H1 (cell line): ENCODE measurements around the gene IL21R. TPM values are rescaled to one million over a fixed set of nuclear protein-coding genes. Genes with fewer than 3 reads are reported as not detected.

ENCODE experiments used
- CTCF ChIA-PET: fragments of 300-600 bp; sonication (Branson Sonifier 250); formaldehyde crosslinking; loops from one replicate; lab custom pipeline; 2021; ENCODE audit not compliant: partially characterized antibody; lab: Charles Lee
- POLR2A ChIA-PET: fragments of 300-600 bp; sonication (Branson Sonifier 250); formaldehyde crosslinking; loops from one replicate; lab custom pipeline; 2021; ENCODE audit warnings: inconsistent platforms; ENCODE audit not compliant: partially characterized antibody; lab: Charles Lee
- DNase-seq, 2 experiments: peaks; one replicate each; pipeline versions ENCODE4 v3.0.0 to v3.0.0-alpha.2; 2010 to 2022; ENCODE audit warnings: low spot score in 2 of 2, low read depth in 1 of 2, mixed read lengths in 1 of 2
- FAIRE-seq: peaks from 2 replicates; lab custom pipeline; 2011; peaks lifted over from hg19 to GRCh38; lab: Jason Lieb, UNC
- H2AFZ ChIP-seq: 2 replicates; pipeline ENCODE4 v1.8.1; 2012; ENCODE audit warnings: low read length, inconsistent platforms
- H2AK5ac ChIP-seq: 2 replicates; pipeline ENCODE4 v1.6.1; 2013; ENCODE audit warnings: low read depth, low read length
- H2BK120ac ChIP-seq: replicated peaks from 2 replicates; pipeline ENCODE3; 2013; ENCODE audit warnings: low read depth, low read length, inconsistent platforms
- H2BK12ac ChIP-seq: 2 replicates; pipeline ENCODE4 v1.6.1; 2013; ENCODE audit warnings: low read depth, low read length
- H2BK15ac ChIP-seq: 2 replicates; pipeline ENCODE4 v1.6.1; 2013; ENCODE audit warnings: low read length
- H2BK20ac ChIP-seq: 2 replicates; pipeline ENCODE4 v1.6.1; 2013; ENCODE audit warnings: low read length
- H2BK5ac ChIP-seq: 2 replicates; pipeline ENCODE4 v1.6.1; 2013; ENCODE audit warnings: low read depth, low read length
- H3K14ac ChIP-seq: 2 replicates; pipeline ENCODE4 v1.6.1; 2013; ENCODE audit warnings: inconsistent platforms; ENCODE audit not compliant: insufficient read length
- H3K18ac ChIP-seq: 2 replicates; pipeline ENCODE4 v1.6.1; 2013; ENCODE audit warnings: low read length; ENCODE audit errors: extremely low read depth
- H3K23ac ChIP-seq: 2 replicates; pipeline ENCODE4 v1.6.1; 2013; ENCODE audit warnings: inconsistent platforms; ENCODE audit not compliant: insufficient read length
- H3K23me2 ChIP-seq: 2 replicates; pipeline ENCODE4 v1.6.1; 2013; ENCODE audit warnings: low read depth, low read length
- H3K27ac ChIP-seq: 2 replicates; pipeline ENCODE4 v1.6.1; 2011; ENCODE audit warnings: low read depth, low read length, inconsistent platforms
- H3K27me3 ChIP-seq, 4 experiments: replicated peaks in 1 of 4; 1 replicate in 1 of 4; 2 replicates in 3 of 4; pipeline versions ENCODE4 v1.6.1 to v1.8.1; 2011 to 2013; ENCODE audit warnings: low read length in 3 of 4, mild to moderate bottlenecking in 3 of 4, inconsistent platforms in 2 of 4, mixed read lengths in 2 of 4, moderate library complexity in 1 of 4; ENCODE audit not compliant: control insufficient read depth in 3 of 4, insufficient read depth in 3 of 4; ENCODE audit errors: extremely low read depth in 1 of 4
- H3K36me3 ChIP-seq, 4 experiments: 2 replicates each; pipeline versions ENCODE4 v1.6.1 to v1.8.1; 2011 to 2013; ENCODE audit warnings: mild to moderate bottlenecking in 4 of 4, low read length in 3 of 4, moderate library complexity in 2 of 4, control low read depth in 1 of 4, inconsistent platforms in 1 of 4; ENCODE audit not compliant: insufficient read depth in 4 of 4, control insufficient read depth in 2 of 4
- H3K4ac ChIP-seq: replicated peaks from 2 replicates; pipeline ENCODE3; 2013; ENCODE audit warnings: low read length, low read depth, mixed read lengths, inconsistent platforms; ENCODE audit not compliant: insufficient read length
- H3K4me1 ChIP-seq, 4 experiments: replicated peaks in 1 of 4; 1 replicate in 1 of 4; 2 replicates in 3 of 4; pipeline versions ENCODE4 v1.6.1 to v1.8.1; 2011 to 2013; ENCODE audit warnings: low read length in 3 of 4, inconsistent platforms in 2 of 4, mixed read lengths in 1 of 4; ENCODE audit not compliant: insufficient read depth in 4 of 4, control insufficient read depth in 3 of 4
- H3K4me2 ChIP-seq, 2 experiments: 2 replicates each; pipeline versions ENCODE4 v1.6.1 to v1.8.1; 2011 to 2013; ENCODE audit warnings: low read depth in 2 of 2, low read length in 2 of 2, control low read depth in 1 of 2, inconsistent platforms in 1 of 2, mild to moderate bottlenecking in 1 of 2; ENCODE audit not compliant: insufficient read depth in 1 of 2
- H3K4me3 ChIP-seq, 4 experiments: fragments of 200-600, 300-600 bp in 1 of 4; sonication (generic), shearing (Covaris generic), sonication (Bioruptor Twin) in 1 of 4; 2 replicates each; pipeline versions ENCODE4 v1.5.1 to v1.8.1; 2011 to 2016; ENCODE audit warnings: low read length in 4 of 4, low read depth in 3 of 4, control low read depth in 2 of 4, inconsistent platforms in 2 of 4, mild to moderate bottlenecking in 2 of 4, mixed read lengths in 1 of 4, moderate library complexity in 1 of 4; ENCODE audit not compliant: insufficient read depth in 2 of 4; ENCODE audit errors: extremely low read depth in 1 of 4
- H3K56ac ChIP-seq: replicated peaks from 2 replicates; pipeline ENCODE3; 2013; ENCODE audit warnings: low read depth, mild to moderate bottlenecking, mixed read lengths, low read length, inconsistent platforms; ENCODE audit not compliant: insufficient read length
- H3K79me1 ChIP-seq: 2 replicates; pipeline ENCODE4 v1.6.1; 2013; ENCODE audit warnings: low read depth, low read length, control low read depth
- H3K79me2 ChIP-seq, 2 experiments: 2 replicates each; pipeline versions ENCODE4 v1.6.1 to v1.8.1; 2012 to 2013; ENCODE audit warnings: low read length in 2 of 2, mild to moderate bottlenecking in 2 of 2, inconsistent platforms in 1 of 2; ENCODE audit not compliant: insufficient read depth in 2 of 2, control insufficient read depth in 1 of 2
- H3K9ac ChIP-seq, 4 experiments: replicated peaks in 1 of 4; 1 replicate in 1 of 4; 2 replicates in 3 of 4; pipeline versions ENCODE4 v1.6.1 to v1.8.1; 2011 to 2013; ENCODE audit warnings: low read depth in 3 of 4, low read length in 3 of 4, control low read depth in 2 of 4, mild to moderate bottlenecking in 2 of 4, moderate library complexity in 2 of 4, inconsistent platforms in 1 of 4; ENCODE audit errors: extremely low read depth in 1 of 4
- H3K9me3 ChIP-seq, 2 experiments: 2 replicates each; pipeline versions ENCODE4 v1.6.1 to v1.8.1; 2012 to 2013; ENCODE audit warnings: mild to moderate bottlenecking in 2 of 2, moderate library complexity in 2 of 2, control low read depth in 1 of 2, inconsistent platforms in 1 of 2, low read depth in 1 of 2, low read length in 1 of 2, mixed read lengths in 1 of 2; ENCODE audit not compliant: insufficient read depth in 2 of 2
- H4K20me1 ChIP-seq, 2 experiments: replicated peaks in 1 of 2; 2 replicates each; pipeline versions ENCODE3 to v1.8.1; 2011 to 2013; ENCODE audit warnings: inconsistent platforms in 2 of 2, low read length in 2 of 2, mild to moderate bottlenecking in 1 of 2; ENCODE audit not compliant: insufficient read depth in 2 of 2, control insufficient read depth in 1 of 2
- H4K5ac ChIP-seq: 2 replicates; pipeline ENCODE4 v1.6.1; 2013; ENCODE audit warnings: low read length, low read depth, mixed read lengths, inconsistent platforms; ENCODE audit not compliant: insufficient read length
- H4K8ac ChIP-seq: 2 replicates; pipeline ENCODE4 v1.8.0; 2013; ENCODE audit warnings: mild to moderate bottlenecking, moderate library complexity, low read length, inconsistent platforms; ENCODE audit not compliant: insufficient read depth; ENCODE audit errors: extremely low read depth
- H4K91ac ChIP-seq: replicated peaks from 2 replicates; pipeline ENCODE3; 2013; ENCODE audit warnings: low read length, mixed read lengths, inconsistent platforms; ENCODE audit not compliant: insufficient read length
- CBX8 ChIP-seq: fragments of 300-800, 300-1000 bp; sonication (generic); IDR thresholded peaks from 2 replicates; pipeline ENCODE4 v1.7.1; 2016; ENCODE audit warnings: low read depth, low read length, borderline replicate concordance
- FOSL1 ChIP-seq: IDR thresholded peaks from 2 replicates; pipeline ENCODE4 v1.6.1; 2011; ENCODE audit warnings: mild to moderate bottlenecking, low read depth, low read length, moderate library complexity; ENCODE audit not compliant: insufficient read depth
- GTF2F1 ChIP-seq: IDR thresholded peaks from 2 replicates; pipeline ENCODE4 v1.6.1; 2012; ENCODE audit warnings: low read depth, low read length, improper control_type of control experiment, borderline replicate concordance
- KDM1A ChIP-seq: fragments of 200-600, 300-600 bp; sonication (generic); IDR thresholded peaks from 2 replicates; pipeline ENCODE4 v1.7.1; 2016; ENCODE audit warnings: mild to moderate bottlenecking, low read length, borderline replicate concordance
- KDM4A ChIP-seq: IDR thresholded peaks from one replicate; pipeline ENCODE4 v1.7.1; 2012; ENCODE audit warnings: low read depth, mild to moderate bottlenecking, moderate library complexity, low read length, inconsistent platforms; ENCODE audit not compliant: severe bottlenecking
- NRF1 ChIP-seq: IDR thresholded peaks from 2 replicates; pipeline ENCODE4 v1.6.1; 2011; ENCODE audit warnings: mild to moderate bottlenecking, low read depth, low read length, improper control_type of control experiment
- POLR2A ChIP-seq, 2 experiments: IDR thresholded peaks; 1 replicate in 1 of 2; 2 replicates in 1 of 2; pipeline ENCODE4 v1.6.1; 2011; ENCODE audit warnings: low read depth in 2 of 2, low read length in 2 of 2, mild to moderate bottlenecking in 2 of 2; ENCODE audit errors: control extremely low read depth in 1 of 2
- RBBP5 ChIP-seq: IDR thresholded peaks from 2 replicates; pipeline ENCODE4 v1.7.1; 2012; ENCODE audit warnings: low read depth, mild to moderate bottlenecking, inconsistent platforms, low read length, moderate library complexity, borderline replicate concordance
- SAP30 ChIP-seq: fragments of 300-600 bp; sonication (generic); IDR thresholded peaks from 2 replicates; pipeline ENCODE4 v1.7.1; 2012; ENCODE audit warnings: low read length, moderate library complexity, mild to moderate bottlenecking, inconsistent platforms; ENCODE audit not compliant: insufficient read depth, insufficient replicate concordance
- TAF7 ChIP-seq: optimal IDR thresholded peaks from 2 replicates; pipeline ENCODE3; 2011; ENCODE audit warnings: low read depth, mild to moderate bottlenecking, inconsistent platforms, low read length, moderate library complexity, borderline replicate concordance
- TBP ChIP-seq: IDR thresholded peaks from 2 replicates; pipeline ENCODE4 v1.6.1; 2011; ENCODE audit warnings: low read depth, low read length, improper control_type of control experiment
- WGBS, 2 experiments: shearing (Covaris generic) in 1 of 2; methylation state at CpG; one replicate each; pipeline versions ENCODE4 v1.1.6 to v1.1.7; 2013 to 2015; ENCODE audit warnings: low lambda C conversion rate in 2 of 2, mixed read lengths in 2 of 2, inconsistent platforms in 1 of 2, low coverage in 1 of 2, missing lambda C conversion rate in 1 of 2; ENCODE audit not compliant: insufficient replicate concordance in 2 of 2, insufficient coverage in 1 of 2, insufficient read length in 1 of 2; ENCODE audit errors: extremely low coverage in 1 of 2, missing lambda C conversion rate in 1 of 2; 5-methylcytosine and 5-hydroxymethylcytosine counted together
- polyA plus RNA-seq, 7 experiments: library from polyadenylated mRNA; depleted of rRNA in 3 of 7; stranded (reverse) in 5 of 7; unstranded in 2 of 7; fragments of >200 nt in 5 of 7; fragments of 200-250 nt in 2 of 7; gene quantifications; 1 replicate in 5 of 7; 2 replicates in 1 of 7; 4 replicates in 1 of 7; pipeline versions ENCODE4 v1.2.1 to v1.2.3, GENCODE V29; 2011 to 2013; ENCODE audit warnings: missing spikeins in 2 of 7, mixed read lengths in 2 of 7
- total RNA-seq: library from RNA; stranded (reverse); fragmentation: NEBNext Ultra II Directional; extraction: Animal tissue kit (Norgen Biotek cat#: 25700); gene quantifications from 2 replicates; pipeline ENCODE4 v1.2.1, GENCODE V29; 2021
- TF ChIP-seq, protein P1 (sequence below): IDR thresholded peaks from 2 replicates; pipeline ENCODE4 v1.6.1; 2011; ENCODE audit warnings: low read depth, mild to moderate bottlenecking, low read length; ENCODE audit not compliant: insufficient read depth

IL21R gene
- total and polyA plus RNA-seq, 2 of the 8 experiments (the other 6 are each of a cell fraction or from before 2014, with no cell fraction given), result 0.34 to 0.70 TPM

DNA sequence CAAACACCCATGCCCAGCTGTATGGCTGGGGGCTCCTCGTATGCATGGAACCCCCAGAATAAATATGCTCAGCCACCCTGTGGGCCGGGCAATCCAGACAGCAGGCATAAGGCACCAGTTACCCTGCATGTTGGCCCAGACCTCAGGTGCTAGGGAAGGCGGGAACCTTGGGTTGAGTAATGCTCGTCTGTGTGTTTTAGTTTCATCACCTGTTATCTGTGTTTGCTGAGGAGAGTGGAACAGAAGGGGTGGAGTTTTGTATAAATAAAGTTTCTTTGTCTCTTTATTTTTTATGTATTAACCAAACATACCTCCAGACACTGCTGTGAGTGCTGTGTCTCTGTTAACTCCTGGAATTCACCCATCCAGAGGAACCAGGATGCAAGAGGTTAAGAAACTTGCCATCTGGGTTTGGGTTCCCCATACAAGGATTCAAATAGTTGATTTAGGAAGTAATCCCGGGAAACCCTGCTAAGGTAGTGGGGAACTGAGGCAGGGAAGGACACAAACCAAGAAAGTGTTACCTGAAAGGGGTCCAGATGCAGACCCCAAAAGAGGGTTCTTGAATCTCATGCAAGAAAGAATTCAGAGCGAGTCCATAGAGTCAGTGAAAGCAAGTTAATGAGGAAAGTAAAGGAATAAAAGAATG lies 37.4 kb upstream of the IL21R start:
- no peak overlapping the region for H3K4me3 ChIP-seq
- H2BK15ac ChIP-seq, result no peak overlapping the region
- H2BK5ac ChIP-seq, result no peak overlapping the region
- H3K18ac ChIP-seq, result no peak overlapping the region
- no peak overlapping the region for H2AFZ ChIP-seq
- H2BK20ac ChIP-seq, result no peak overlapping the region
- peaks cover 2 to 4% (median 3%) of the 10 kb centered on the region in 4 experiments; a peak in 6 of 8 replicates for H3K36me3 ChIP-seq
- H3K79me1 ChIP-seq, result no peaks in the 10 kb centered on the region
- H4K20me1 ChIP-seq, result no peaks in the 10 kb centered on the region
- H3K14ac ChIP-seq, result no peak overlapping the region
- H3K9me3 ChIP-seq, result no peaks in the 10 kb centered on the region
- H3K56ac ChIP-seq, result no peak overlapping the region
- H3K9ac ChIP-seq, result 0 out of 7 replicates have a peak overlapping the region, but pooled peaks of 1 of the 4 experiments have one; percentile 5
- 91% methylated on average over 6 of the region's 6 CpGs; no CpG with 5 or more reads in 1 of the 2 experiments for WGBS, 2 experiments
- H3K23me2 ChIP-seq, result no peaks in the 10 kb centered on the region
- no peak overlapping the region for H3K4ac ChIP-seq
- no peak overlapping the region for H2AK5ac ChIP-seq
- ChIA-PET POLR2A (no interaction called here), CTCF (interaction anchor here (0.6 to 8.6 kb wide), 8 partner anchors 9 to 185 kb away, joined by 3 to 241 read pairs (median 6); no protein-coding TSS in a partner anchor)
- no peak overlapping the region for H3K27ac ChIP-seq
- H4K5ac ChIP-seq, result no peak overlapping the region
- FAIRE-seq (no peak), DNase-seq (no peak)
- H3K4me2 ChIP-seq, result no peak overlapping the region
- no peaks in the 10 kb centered on the region; a peak in 3 of 7 replicates for H3K4me1 ChIP-seq
- no peak overlapping the region for H4K91ac ChIP-seq
- H3K23ac ChIP-seq, result no peak overlapping the region
- no peak overlapping the region for H2BK120ac ChIP-seq
- H3K79me2 ChIP-seq, result no peaks in the 10 kb centered on the region
- no peak overlapping the region for H2BK12ac ChIP-seq
- H3K27me3 ChIP-seq, result no peaks in the 10 kb centered on the region
- no peak overlapping the region for H4K8ac ChIP-seq
- TF ChIP-seq GTF2F1, result no peak
- no peak for TF ChIP-seq SAP30
- TF ChIP-seq CBX8, result no peak
- TF ChIP-seq TAF7, result no peak
- no peak for TF ChIP-seq KDM4A
- TF ChIP-seq NRF1, result no peak
- TF ChIP-seq FOSL1, result no peak
- no peak for TF ChIP-seq KDM1A
- TF ChIP-seq POLR2A (IDR thresholded peaks at IDR 0.05; ENCODE audit: control extremely low read depth in 1 of 2, low read depth in 2 of 2, low read length in 2 of 2), result no peak
- TF ChIP-seq TBP, result no peak
- TF ChIP-seq RBBP5, result no peak
- TF ChIP-seq, protein P1, sequence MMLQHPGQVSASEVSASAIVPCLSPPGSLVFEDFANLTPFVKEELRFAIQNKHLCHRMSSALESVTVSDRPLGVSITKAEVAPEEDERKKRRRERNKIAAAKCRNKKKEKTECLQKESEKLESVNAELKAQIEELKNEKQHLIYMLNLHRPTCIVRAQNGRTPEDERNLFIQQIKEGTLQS, result no peak
